ENCODE measurements around the gene WAC.

DNA sequence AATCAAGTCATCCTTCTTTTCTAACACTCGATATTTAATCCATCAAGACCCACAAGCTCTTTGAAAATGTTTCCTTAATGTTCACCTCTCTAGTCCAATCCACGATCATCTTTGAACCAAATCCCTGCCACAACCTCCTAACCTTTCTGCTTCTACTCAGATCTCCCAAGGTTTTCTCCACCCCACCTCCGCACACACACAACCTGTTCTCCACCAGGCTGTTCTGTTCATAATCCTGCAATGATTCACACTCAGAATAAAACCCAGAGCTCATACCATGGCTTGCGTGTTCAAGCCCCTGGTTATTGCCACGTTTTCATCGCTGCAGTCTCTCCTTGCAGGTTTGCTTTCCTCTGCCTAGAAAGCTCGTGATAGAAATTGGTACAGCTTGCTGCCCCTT lies 90.6 kb downstream of the WAC start:
- TF ChIP-seq, protein P1, sequence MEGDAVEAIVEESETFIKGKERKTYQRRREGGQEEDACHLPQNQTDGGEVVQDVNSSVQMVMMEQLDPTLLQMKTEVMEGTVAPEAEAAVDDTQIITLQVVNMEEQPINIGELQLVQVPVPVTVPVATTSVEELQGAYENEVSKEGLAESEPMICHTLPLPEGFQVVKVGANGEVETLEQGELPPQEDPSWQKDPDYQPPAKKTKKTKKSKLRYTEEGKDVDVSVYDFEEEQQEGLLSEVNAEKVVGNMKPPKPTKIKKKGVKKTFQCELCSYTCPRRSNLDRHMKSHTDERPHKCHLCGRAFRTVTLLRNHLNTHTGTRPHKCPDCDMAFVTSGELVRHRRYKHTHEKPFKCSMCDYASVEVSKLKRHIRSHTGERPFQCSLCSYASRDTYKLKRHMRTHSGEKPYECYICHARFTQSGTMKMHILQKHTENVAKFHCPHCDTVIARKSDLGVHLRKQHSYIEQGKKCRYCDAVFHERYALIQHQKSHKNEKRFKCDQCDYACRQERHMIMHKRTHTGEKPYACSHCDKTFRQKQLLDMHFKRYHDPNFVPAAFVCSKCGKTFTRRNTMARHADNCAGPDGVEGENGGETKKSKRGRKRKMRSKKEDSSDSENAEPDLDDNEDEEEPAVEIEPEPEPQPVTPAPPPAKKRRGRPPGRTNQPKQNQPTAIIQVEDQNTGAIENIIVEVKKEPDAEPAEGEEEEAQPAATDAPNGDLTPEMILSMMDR (conservative IDR thresholded peaks at IDR 0.05): no peak
- TF ChIP-seq EZH2 (IDR thresholded peaks at IDR 0.05; ENCODE audit: low read depth): no peak

Measured in PC-9 (cell line).